H1 (cell line): ENCODE results near the gene SLC1A7. TPM values are rescaled to one million over a fixed set of nuclear protein-coding genes. Genes with fewer than 3 reads are reported as not detected.

Experiments used
- CHD1 ChIP-seq: IDR thresholded peaks from 2 replicates; pipeline ENCODE4 v1.6.1; 2012; ENCODE audit warnings: low read depth, low read length, improper control_type of control experiment
- NRF1 ChIP-seq: IDR thresholded peaks from 2 replicates; pipeline ENCODE4 v1.6.1; 2011; ENCODE audit warnings: mild to moderate bottlenecking, low read depth, low read length, improper control_type of control experiment
- SP1 ChIP-seq: IDR thresholded peaks from 2 replicates; pipeline ENCODE4 v1.6.1; 2011; ENCODE audit warnings: low read depth, low read length
- polyA plus RNA-seq, 7 experiments: library from polyadenylated mRNA; depleted of rRNA in 3 of 7; stranded (reverse) in 5 of 7; unstranded in 2 of 7; fragments of >200 nt in 5 of 7; fragments of 200-250 nt in 2 of 7; gene quantifications; 1 replicate in 5 of 7; 2 replicates in 1 of 7; 4 replicates in 1 of 7; pipeline versions ENCODE4 v1.2.1 to v1.2.3, GENCODE V29; 2011 to 2013; ENCODE audit warnings: missing spikeins in 2 of 7, mixed read lengths in 2 of 7
- total RNA-seq: library from RNA; stranded (reverse); fragmentation: NEBNext Ultra II Directional; extraction: Animal tissue kit (Norgen Biotek cat#: 25700); gene quantifications from 2 replicates; pipeline ENCODE4 v1.2.1, GENCODE V29; 2021
- TF ChIP-seq, protein P1 (sequence below), 3 experiments: IDR thresholded peaks; 1 replicate in 2 of 3; 2 replicates in 1 of 3; pipeline versions ENCODE4 v1.5.1 to v1.6.1; 2011; ENCODE audit warnings: low read length in 3 of 3, mild to moderate bottlenecking in 3 of 3, inconsistent platforms in 2 of 3, low read depth in 1 of 3, moderate library complexity in 1 of 3; ENCODE audit not compliant: insufficient read depth in 1 of 3; ENCODE audit errors: control extremely low read depth in 1 of 3
- TF ChIP-seq, protein P2 (sequence below): IDR thresholded peaks from 2 replicates; pipeline ENCODE4 v1.6.1; 2012; ENCODE audit warnings: low read length, inconsistent platforms
- TF ChIP-seq, protein P3 (sequence below): IDR thresholded peaks from 2 replicates; pipeline ENCODE4 v1.6.1; 2012; ENCODE audit warnings: inconsistent platforms

SLC1A7 gene
- total and polyA plus RNA-seq, 2 of the 8 experiments (the other 6 are each of a cell fraction or from before 2014, with no cell fraction given), result not detected

DNA sequence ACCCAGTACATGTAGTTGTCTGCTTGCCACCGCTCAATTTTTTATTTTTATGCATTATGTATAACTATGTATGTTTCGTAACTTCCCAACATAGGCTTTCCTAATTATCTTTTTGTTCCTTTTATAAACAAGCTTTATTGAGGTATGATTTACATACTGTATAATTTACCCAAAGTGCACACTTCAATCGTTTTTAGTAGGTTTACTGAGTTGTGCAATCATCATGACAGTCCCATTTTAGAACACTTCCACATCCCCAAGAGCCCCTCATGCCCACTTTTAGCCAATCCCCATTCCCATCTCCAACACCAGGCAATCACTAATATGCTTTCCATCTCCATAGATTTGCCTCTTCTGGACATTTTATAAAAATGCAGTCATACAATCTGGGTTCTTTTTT lies 14.3 kb upstream of the SLC1A7 start (continued):
- TF ChIP-seq, protein P1, sequence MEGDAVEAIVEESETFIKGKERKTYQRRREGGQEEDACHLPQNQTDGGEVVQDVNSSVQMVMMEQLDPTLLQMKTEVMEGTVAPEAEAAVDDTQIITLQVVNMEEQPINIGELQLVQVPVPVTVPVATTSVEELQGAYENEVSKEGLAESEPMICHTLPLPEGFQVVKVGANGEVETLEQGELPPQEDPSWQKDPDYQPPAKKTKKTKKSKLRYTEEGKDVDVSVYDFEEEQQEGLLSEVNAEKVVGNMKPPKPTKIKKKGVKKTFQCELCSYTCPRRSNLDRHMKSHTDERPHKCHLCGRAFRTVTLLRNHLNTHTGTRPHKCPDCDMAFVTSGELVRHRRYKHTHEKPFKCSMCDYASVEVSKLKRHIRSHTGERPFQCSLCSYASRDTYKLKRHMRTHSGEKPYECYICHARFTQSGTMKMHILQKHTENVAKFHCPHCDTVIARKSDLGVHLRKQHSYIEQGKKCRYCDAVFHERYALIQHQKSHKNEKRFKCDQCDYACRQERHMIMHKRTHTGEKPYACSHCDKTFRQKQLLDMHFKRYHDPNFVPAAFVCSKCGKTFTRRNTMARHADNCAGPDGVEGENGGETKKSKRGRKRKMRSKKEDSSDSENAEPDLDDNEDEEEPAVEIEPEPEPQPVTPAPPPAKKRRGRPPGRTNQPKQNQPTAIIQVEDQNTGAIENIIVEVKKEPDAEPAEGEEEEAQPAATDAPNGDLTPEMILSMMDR (IDR thresholded peaks at IDR 0.05; ENCODE audit: control extremely low read depth in 1 of 3, insufficient read depth in 1 of 3, low read depth in 1 of 3, low read length in 3 of 3), result no peak
- no peak for TF ChIP-seq NRF1
- TF ChIP-seq, protein P2, sequence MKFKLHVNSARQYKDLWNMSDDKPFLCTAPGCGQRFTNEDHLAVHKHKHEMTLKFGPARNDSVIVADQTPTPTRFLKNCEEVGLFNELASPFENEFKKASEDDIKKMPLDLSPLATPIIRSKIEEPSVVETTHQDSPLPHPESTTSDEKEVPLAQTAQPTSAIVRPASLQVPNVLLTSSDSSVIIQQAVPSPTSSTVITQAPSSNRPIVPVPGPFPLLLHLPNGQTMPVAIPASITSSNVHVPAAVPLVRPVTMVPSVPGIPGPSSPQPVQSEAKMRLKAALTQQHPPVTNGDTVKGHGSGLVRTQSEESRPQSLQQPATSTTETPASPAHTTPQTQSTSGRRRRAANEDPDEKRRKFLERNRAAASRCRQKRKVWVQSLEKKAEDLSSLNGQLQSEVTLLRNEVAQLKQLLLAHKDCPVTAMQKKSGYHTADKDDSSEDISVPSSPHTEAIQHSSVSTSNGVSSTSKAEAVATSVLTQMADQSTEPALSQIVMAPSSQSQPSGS, result no peak
- TF ChIP-seq SP1, result no peak
- TF ChIP-seq CHD1, result no peak
- TF ChIP-seq, protein P3, sequence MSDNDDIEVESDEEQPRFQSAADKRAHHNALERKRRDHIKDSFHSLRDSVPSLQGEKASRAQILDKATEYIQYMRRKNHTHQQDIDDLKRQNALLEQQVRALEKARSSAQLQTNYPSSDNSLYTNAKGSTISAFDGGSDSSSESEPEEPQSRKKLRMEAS, result no peak
